Measurements from ENCODE around the gene ERGIC1. TPM values are rescaled to one million over a fixed set of nuclear protein-coding genes. Genes with fewer than 3 reads are reported as not detected.
A peak's percentile ranks its signal among the peaks of the same experiment; 100 is the strongest.

ERGIC1 gene
- total RNA-seq, 4 donors from 2014 or later = 113 to 180 (median 143) TPM

GRCh38 chr5:172936401-172936800 is 102.3 kb downstream of the ERGIC1 start:
- H3K27me3 ChIP-seq = no peaks in the 10 kb centered on the region
- H3K4me1 ChIP-seq = no peaks in the 10 kb centered on the region
- H3K36me3 ChIP-seq = peaks cover 0 to 76% (median 0%) of the 10 kb centered on the region in 3 donors
- no peak for DNase-seq
- no peak overlapping the region for H3K4me3 ChIP-seq
- TF ChIP-seq CTCF (IDR thresholded peaks at IDR 0.05) = no peak
- TF ChIP-seq POLR2A (IDR thresholded peaks at IDR 0.05) = no peak
- no peak overlapping the region for H3K27ac ChIP-seq
- no peaks in the 10 kb centered on the region for H3K9me3 ChIP-seq

GRCh38 chr5:172939071-172939470 is 105.0 kb downstream of the ERGIC1 start:
- TF ChIP-seq POLR2A (IDR thresholded peaks at IDR 0.05) (no peak), CTCF (IDR thresholded peaks at IDR 0.05) (peak in 1 of 6 experiments; percentile 13)
- no peaks in the 10 kb centered on the region for H3K9me3 ChIP-seq
- peaks cover 0 to 85% (median 0%) of the 10 kb centered on the region in 3 donors for H3K36me3 ChIP-seq
- no peak overlapping the region for H3K27ac ChIP-seq
- DNase-seq = peak in 1 of 3 donors; percentile 42
- H3K27me3 ChIP-seq = no peaks in the 10 kb centered on the region
- no peak overlapping the region for H3K4me3 ChIP-seq
- H3K4me1 ChIP-seq = no peaks in the 10 kb centered on the region

GRCh38 chr5:172939611-172940267 is 105.7 kb downstream of the ERGIC1 start:
- Histone ChIP-seq H3K27ac (no peak overlapping the region), H3K9me3 (no peaks in the 10 kb centered on the region), H3K36me3 (peaks cover 0 to 82% (median 0%) of the 10 kb centered on the region in 3 donors), H3K27me3 (no peaks in the 10 kb centered on the region), H3K4me3 (no peak overlapping the region), H3K4me1 (no peaks in the 10 kb centered on the region)
- TF ChIP-seq CTCF (IDR thresholded peaks at IDR 0.05) (no peak), POLR2A (IDR thresholded peaks at IDR 0.05) (no peak)
- DNase-seq = peak in 1 of 3 donors; percentile 34

GRCh38 chr5:172940268-172941066 is 106.4 kb downstream of the ERGIC1 start:
- peaks cover 0 to 82% (median 0%) of the 10 kb centered on the region in 3 donors for H3K36me3 ChIP-seq
- H3K9me3 ChIP-seq = no peaks in the 10 kb centered on the region
- DNase-seq = peak in 1 of 3 donors; percentile 14
- no peak overlapping the region for H3K27ac ChIP-seq
- no peak overlapping the region for H3K4me3 ChIP-seq
- no peaks in the 10 kb centered on the region for H3K27me3 ChIP-seq
- TF ChIP-seq CTCF (IDR thresholded peaks at IDR 0.05) = no peak
- no peak for TF ChIP-seq POLR2A (IDR thresholded peaks at IDR 0.05)
- H3K4me1 ChIP-seq = no peaks in the 10 kb centered on the region

GRCh38 chr5:172941067-172941516 is 107.0 kb downstream of the ERGIC1 start:
- Histone ChIP-seq H3K4me1 (no peaks in the 10 kb centered on the region), H3K36me3 (peaks cover 0 to 82% (median 0%) of the 10 kb centered on the region in 3 donors), H3K27me3 (no peaks in the 10 kb centered on the region), H3K9me3 (no peaks in the 10 kb centered on the region), H3K4me3 (no peak overlapping the region), H3K27ac (no peak overlapping the region)
- TF ChIP-seq POLR2A (IDR thresholded peaks at IDR 0.05) (no peak), CTCF (IDR thresholded peaks at IDR 0.05) (no peak)
- DNase-seq = no peak
